22Rv1 (cell line): Measurements from ENCODE around the gene ESRP2.

Source experiments
- ZFX ChIP-seq: fragments of 450-650 bp; IDR thresholded peaks from 2 replicates; pipeline ENCODE4 v1.6.1; 2017; ENCODE audit warnings: antibody characterized with exemption, borderline replicate concordance
- TF ChIP-seq, protein P1 (sequence below): fragments of 450-650 bp; IDR thresholded peaks from 2 replicates; pipeline ENCODE4 v1.5.1; 2017; ENCODE audit warnings: mild to moderate bottlenecking

DNA sequence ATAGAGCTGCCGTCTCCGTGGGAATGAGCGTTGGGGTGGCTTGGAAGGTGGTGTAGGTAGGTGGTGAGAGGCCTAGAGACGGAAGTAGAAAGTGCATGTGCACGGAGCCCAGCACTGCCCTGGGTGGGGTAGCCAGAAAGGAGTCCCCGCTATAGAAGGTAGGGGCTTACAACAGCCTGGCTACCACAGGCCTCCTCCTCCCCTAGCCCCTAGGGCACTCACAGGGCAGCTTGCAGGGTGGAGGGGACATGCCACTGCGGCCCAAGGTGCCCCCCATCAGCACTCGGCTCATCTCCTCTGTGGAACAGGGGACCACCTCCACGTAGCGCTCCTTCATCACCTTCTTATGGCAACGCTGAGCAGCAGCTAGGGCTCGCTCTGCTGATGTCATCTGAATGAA, 5.0 kb downstream of the ESRP2 start:
- TF ChIP-seq, protein P1, sequence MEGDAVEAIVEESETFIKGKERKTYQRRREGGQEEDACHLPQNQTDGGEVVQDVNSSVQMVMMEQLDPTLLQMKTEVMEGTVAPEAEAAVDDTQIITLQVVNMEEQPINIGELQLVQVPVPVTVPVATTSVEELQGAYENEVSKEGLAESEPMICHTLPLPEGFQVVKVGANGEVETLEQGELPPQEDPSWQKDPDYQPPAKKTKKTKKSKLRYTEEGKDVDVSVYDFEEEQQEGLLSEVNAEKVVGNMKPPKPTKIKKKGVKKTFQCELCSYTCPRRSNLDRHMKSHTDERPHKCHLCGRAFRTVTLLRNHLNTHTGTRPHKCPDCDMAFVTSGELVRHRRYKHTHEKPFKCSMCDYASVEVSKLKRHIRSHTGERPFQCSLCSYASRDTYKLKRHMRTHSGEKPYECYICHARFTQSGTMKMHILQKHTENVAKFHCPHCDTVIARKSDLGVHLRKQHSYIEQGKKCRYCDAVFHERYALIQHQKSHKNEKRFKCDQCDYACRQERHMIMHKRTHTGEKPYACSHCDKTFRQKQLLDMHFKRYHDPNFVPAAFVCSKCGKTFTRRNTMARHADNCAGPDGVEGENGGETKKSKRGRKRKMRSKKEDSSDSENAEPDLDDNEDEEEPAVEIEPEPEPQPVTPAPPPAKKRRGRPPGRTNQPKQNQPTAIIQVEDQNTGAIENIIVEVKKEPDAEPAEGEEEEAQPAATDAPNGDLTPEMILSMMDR: no peak
- no peak for TF ChIP-seq ZFX
